WTC11 (cell line): ENCODE data around the gene RTF2. TPM values are rescaled to one million over a fixed set of nuclear protein-coding genes. Genes with fewer than 3 reads are reported as not detected.

Experiments used
- ATAC-seq: fragments of 200-7000 bp; cut with Tn5 transposase; 2 replicates; pipeline ENCODE4 v1.10.0; 2021; ENCODE audit warnings: mild to moderate bottlenecking, moderate library complexity
- Bru-seq: library from RNA; stranded (reverse); fragments of 400-500 nt; gene quantifications from one replicate; lab custom pipeline; 2021; lab: Mats Ljungman, UMichigan
- CTCF ChIA-PET: fragments of 300-600 bp; sonication (Branson Sonifier 250); formaldehyde crosslinking; loops from one replicate; lab custom pipeline; 2021; ENCODE audit warnings: antibody characterized with exemption; lab: Charles Lee
- POLR2A ChIA-PET: fragments of 350-600 bp; sonication (Branson Sonifier 250); formaldehyde crosslinking; loops from one replicate; lab custom pipeline; 2021; ENCODE audit warnings: antibody characterized with exemption; lab: Charles Lee
- DNase-seq: peaks from one replicate; pipeline ENCODE4 v3.0.0; 2021; ENCODE audit warnings: low spot score
- H3K27ac Mint-ChIP-seq: 2 replicates; pipeline ENCODE4 v1.8.0; 2021; ENCODE audit warnings: mixed read lengths
- H3K27me3 Mint-ChIP-seq: 2 replicates; pipeline ENCODE4 v1.8.0; 2021; ENCODE audit warnings: low read depth, mild to moderate bottlenecking, moderate library complexity, mixed read lengths
- H3K36me3 Mint-ChIP-seq: 2 replicates; pipeline ENCODE4 v1.8.0; 2021; ENCODE audit warnings: mixed read lengths
- H3K4me1 Mint-ChIP-seq: 2 replicates; pipeline ENCODE4 v1.8.0; 2022; ENCODE audit warnings: mixed read lengths
- H3K4me3 Mint-ChIP-seq: 2 replicates; pipeline ENCODE4 v1.8.0; 2021; ENCODE audit warnings: mild to moderate bottlenecking, moderate library complexity, mixed read lengths
- H3K9me3 Mint-ChIP-seq: 2 replicates; pipeline ENCODE4 v1.8.0; 2021; ENCODE audit warnings: mixed read lengths
- AR ChIP-seq: fragments of 250-450 bp; sonication (Bioruptor Pico); IDR thresholded peaks from 2 replicates; pipeline ENCODE4 v1.9.0; 2021; ENCODE audit warnings: mild to moderate bottlenecking
- ARID4B ChIP-seq: sonication (generic); formaldehyde crosslinking; IDR thresholded peaks from 2 replicates; pipeline ENCODE4 v1.8.0; 2023; ENCODE audit warnings: missing genetic modification reagents, mild to moderate bottlenecking, borderline replicate concordance
- CBFB ChIP-seq: sonication (generic); formaldehyde crosslinking; IDR thresholded peaks from 2 replicates; pipeline ENCODE4 v1.8.1; 2022; ENCODE audit warnings: mild to moderate bottlenecking, low read depth, missing genetic modification reagents
- CREM ChIP-seq: sonication (generic); formaldehyde crosslinking; IDR thresholded peaks from 2 replicates; pipeline ENCODE4 v1.8.1; 2022; ENCODE audit warnings: mild to moderate bottlenecking, missing genetic modification reagents, moderate library complexity
- E2F1 ChIP-seq: sonication (generic); formaldehyde crosslinking; IDR thresholded peaks from 2 replicates; pipeline ENCODE4 v1.8.0; 2022; ENCODE audit warnings: mild to moderate bottlenecking, missing genetic modification reagents
- ELF4 ChIP-seq: sonication (generic); formaldehyde crosslinking; IDR thresholded peaks from 2 replicates; pipeline ENCODE4 v1.8.1; 2022; ENCODE audit warnings: low read depth, mild to moderate bottlenecking, moderate library complexity, missing genetic modification reagents
- ERG ChIP-seq: fragments of 250-450 bp; sonication (Bioruptor Pico); IDR thresholded peaks from 2 replicates; pipeline ENCODE4 v1.8.0; 2021; ENCODE audit warnings: mild to moderate bottlenecking
- FOXK1 ChIP-seq: sonication (generic); formaldehyde crosslinking; IDR thresholded peaks from 2 replicates; pipeline ENCODE4 v1.8.0; 2022; ENCODE audit warnings: mild to moderate bottlenecking, moderate library complexity, missing genetic modification reagents
- FOXP1 ChIP-seq: sonication (generic); formaldehyde crosslinking; IDR thresholded peaks from 2 replicates; pipeline ENCODE4 v1.8.0; 2022; ENCODE audit warnings: missing genetic modification reagents, mild to moderate bottlenecking, moderate library complexity, borderline replicate concordance
- GABPB1 ChIP-seq: sonication (generic); formaldehyde crosslinking; IDR thresholded peaks from 2 replicates; pipeline ENCODE4 v1.8.1; 2023; ENCODE audit warnings: mild to moderate bottlenecking, missing genetic modification reagents
- GRHL2 ChIP-seq: fragments of 250-450 bp; sonication (Bioruptor Pico); IDR thresholded peaks from 2 replicates; pipeline ENCODE4 v1.8.0; 2022; ENCODE audit warnings: mild to moderate bottlenecking, moderate library complexity; ENCODE audit not compliant: insufficient replicate concordance, severe bottlenecking
- JAZF1 ChIP-seq: fragments of 250-450 bp; sonication (Bioruptor Pico); IDR thresholded peaks from 2 replicates; pipeline ENCODE4 v1.9.0; 2021; ENCODE audit warnings: moderate library complexity, mild to moderate bottlenecking, inconsistent platforms
- MAX ChIP-seq: sonication (generic); formaldehyde crosslinking; IDR thresholded peaks from 2 replicates; pipeline ENCODE4 v1.8.0; 2022; ENCODE audit warnings: mild to moderate bottlenecking, missing genetic modification reagents
- NFYB ChIP-seq: sonication (generic); formaldehyde crosslinking; conservative IDR thresholded peaks from 2 replicates; pipeline ENCODE4 v1.8.0; 2022; ENCODE audit warnings: low read depth, missing genetic modification reagents
- NR1H2 ChIP-seq: sonication (generic); formaldehyde crosslinking; IDR thresholded peaks from 2 replicates; pipeline ENCODE4 v1.9.0; 2021; ENCODE audit warnings: mild to moderate bottlenecking, moderate library complexity, missing genetic modification reagents
- SMAD3 ChIP-seq: sonication (generic); formaldehyde crosslinking; IDR thresholded peaks from 2 replicates; pipeline ENCODE4 v1.8.0; 2022; ENCODE audit warnings: missing genetic modification reagents, mild to moderate bottlenecking, borderline replicate concordance
- SP1 ChIP-seq: sonication (generic); formaldehyde crosslinking; conservative IDR thresholded peaks from 2 replicates; pipeline ENCODE4 v1.8.1; 2022; ENCODE audit warnings: missing genetic modification reagents
- USF1 ChIP-seq: sonication (generic); formaldehyde crosslinking; IDR thresholded peaks from 2 replicates; pipeline ENCODE4 v1.8.0; 2022; ENCODE audit warnings: mild to moderate bottlenecking, missing genetic modification reagents
- ZBTB21 ChIP-seq: sonication (generic); formaldehyde crosslinking; IDR thresholded peaks from 2 replicates; pipeline ENCODE4 v1.8.1; 2023; ENCODE audit warnings: mild to moderate bottlenecking, missing genetic modification reagents, borderline replicate concordance
- ZNF232 ChIP-seq: sonication (generic); formaldehyde crosslinking; IDR thresholded peaks from 2 replicates; pipeline ENCODE4 v1.8.0; 2022; ENCODE audit warnings: mild to moderate bottlenecking, missing genetic modification reagents
- ZNF317 ChIP-seq: sonication (generic); formaldehyde crosslinking; IDR thresholded peaks from 2 replicates; pipeline ENCODE4 v1.8.1; 2023; ENCODE audit warnings: low read depth, mild to moderate bottlenecking, moderate library complexity, missing genetic modification reagents, borderline replicate concordance
- ZNF416 ChIP-seq: fragments of 250-450 bp; sonication (Bioruptor Pico); IDR thresholded peaks from 2 replicates; pipeline ENCODE4 v1.9.0; 2021; ENCODE audit warnings: mild to moderate bottlenecking, inconsistent platforms
- ZSCAN18 ChIP-seq: fragments of 250-450 bp; sonication (Bioruptor Pico); IDR thresholded peaks from 2 replicates; pipeline ENCODE4 v2.1.2; 2022; ENCODE audit warnings: mild to moderate bottlenecking, moderate library complexity
- long read RNA-seq, 3 experiments: library from RNA in 1 of 3; library from capped mRNA in 1 of 3; library from polyadenylated mRNA in 1 of 3; unstranded in 2 of 3; stranded (forward) in 1 of 3; transcript quantifications; one replicate each; pipeline ENCODE4 v2.0.0, GENCODE V29; 2021
- total RNA-seq: library from RNA; stranded (reverse); gene quantifications from 3 replicates; pipeline ENCODE4 v1.2.3, GENCODE V29; 2021

The RTF2 gene
- total RNA-seq (46.3 to 56.1 TPM (median 51.7 TPM) in 3 replicates), Bru-seq, nascent RNA (percentile 73 among the genes with signal in this experiment)
- long read RNA-seq, experiment 1, transcript RTF2-202 (9 exons, 2,212 nt): major isoform, 210 of 254 reads
- long read RNA-seq, experiment 1, partial matches to known transcripts: 10 of 254 reads
- long read RNA-seq, experiment 1, other reads (novel, unspliced or antisense): 27 of 254 reads
- long read RNA-seq, experiment 2, transcript RTF2-202 (9 exons, 2,212 nt): major isoform, 46 of 80 reads
- long read RNA-seq, experiment 2, partial matches to known transcripts: 12 of 80 reads
- long read RNA-seq, experiment 2, other reads (novel, unspliced or antisense): 19 of 80 reads
- long read RNA-seq, experiment 3, transcript RTF2-202 (9 exons, 2,212 nt): major isoform, 272 of 317 reads
- long read RNA-seq, experiment 3, transcript RTF2-201 (10 exons, 1,745 nt): minor isoform, 8 of 317 reads
- long read RNA-seq, experiment 3, partial matches to known transcripts: 3 of 317 reads
- long read RNA-seq, experiment 3, other reads (novel, unspliced or antisense): 32 of 317 reads

GRCh38 chr20:56468316-56469076 is at the start of gene RTF2:
RTF2 (plus strand) TSS chr20:56468627; CDS start chr20:56468698, 71 bp downstream.
- Mint-ChIP-seq H3K27ac (peak within 1 kb of the TSS; percentile 97), H3K9me3 (no peaks in the 10 kb centered on the region), H3K4me3 (peak within 1 kb of the TSS; percentile 99), H3K27me3 (peaks cover 10% of the 10 kb centered on the region), H3K4me1 (peaks cover 10% of the 10 kb centered on the region), H3K36me3 (peaks cover 4% of the 10 kb centered on the region; the same call in 1 of the 2 replicates)
- CTCF ChIA-PET: no interaction called here
- ATAC-seq (peak; percentile 99), DNase-seq (peak; percentile 93)
- POLR2A ChIA-PET: interaction anchor here (1.0 kb wide), 1 partner anchor 76 kb away, joined by 5 read pairs; the partner anchor contains the start of genes AURKA and CSTF1
- TF ChIP-seq GRHL2 (CRISPR knock-in tag) (no peak), ERG (no peak), ZNF416 (CRISPR knock-in tag) (no peak), FOXP1 (CRISPR knock-in tag) (no peak), ZBTB21 (CRISPR knock-in tag) (no peak), USF1 (no peak), ZSCAN18 (CRISPR knock-in tag) (no peak), GABPB1 (peak; percentile 93), MAX (CRISPR knock-in tag) (peak; percentile 75), JAZF1 (no peak), NFYB (CRISPR knock-in tag) (no peak), ARID4B (peak; percentile 88; the same call in 1 of the 2 replicates), FOXK1 (CRISPR knock-in tag) (peak; percentile 96), NR1H2 (no peak), E2F1 (0 out of 2 replicates have a peak, but pooled peaks have one; percentile 21), CBFB (CRISPR knock-in tag) (no peak), SP1 (CRISPR knock-in tag) (peak; percentile 99), CREM (CRISPR knock-in tag) (peak; percentile 98), SMAD3 (CRISPR knock-in tag) (no peak), ELF4 (CRISPR knock-in tag) (no peak), AR (no peak), ZNF317 (CRISPR knock-in tag) (no peak), ZNF232 (CRISPR knock-in tag) (no peak)
